Thyroid gland (tissue), 4 donors: ENCODE measurements around the gene NR3C2.

ENCODE experiments used
- POLR2A ChIP-seq, 2 donors: fragments of 450-650 bp; IDR thresholded peaks; one replicate each; pipeline ENCODE4 v1.6.1; 2017; ENCODE audit warnings: antibody characterized with exemption in 2 of 2, mild to moderate bottlenecking in 2 of 2, moderate library complexity in 1 of 2
- TF ChIP-seq, protein P1 (sequence below), 6 experiments: fragments of 200-600 bp in 3 of 6; fragments of 450-650 bp in 3 of 6; sonication (generic) in 3 of 6; IDR thresholded peaks; one replicate each; pipeline ENCODE4 v1.5.1; 2016 to 2019; ENCODE audit warnings: antibody characterized with exemption in 6 of 6, mild to moderate bottlenecking in 2 of 6, inconsistent platforms in 1 of 6, moderate library complexity in 1 of 6

GRCh38 chr4:148057516-148057915 lies 384.7 kb downstream of the NR3C2 start:
- TF ChIP-seq, protein P1, sequence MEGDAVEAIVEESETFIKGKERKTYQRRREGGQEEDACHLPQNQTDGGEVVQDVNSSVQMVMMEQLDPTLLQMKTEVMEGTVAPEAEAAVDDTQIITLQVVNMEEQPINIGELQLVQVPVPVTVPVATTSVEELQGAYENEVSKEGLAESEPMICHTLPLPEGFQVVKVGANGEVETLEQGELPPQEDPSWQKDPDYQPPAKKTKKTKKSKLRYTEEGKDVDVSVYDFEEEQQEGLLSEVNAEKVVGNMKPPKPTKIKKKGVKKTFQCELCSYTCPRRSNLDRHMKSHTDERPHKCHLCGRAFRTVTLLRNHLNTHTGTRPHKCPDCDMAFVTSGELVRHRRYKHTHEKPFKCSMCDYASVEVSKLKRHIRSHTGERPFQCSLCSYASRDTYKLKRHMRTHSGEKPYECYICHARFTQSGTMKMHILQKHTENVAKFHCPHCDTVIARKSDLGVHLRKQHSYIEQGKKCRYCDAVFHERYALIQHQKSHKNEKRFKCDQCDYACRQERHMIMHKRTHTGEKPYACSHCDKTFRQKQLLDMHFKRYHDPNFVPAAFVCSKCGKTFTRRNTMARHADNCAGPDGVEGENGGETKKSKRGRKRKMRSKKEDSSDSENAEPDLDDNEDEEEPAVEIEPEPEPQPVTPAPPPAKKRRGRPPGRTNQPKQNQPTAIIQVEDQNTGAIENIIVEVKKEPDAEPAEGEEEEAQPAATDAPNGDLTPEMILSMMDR (IDR thresholded peaks at IDR 0.05) = no peak
- no peak for TF ChIP-seq POLR2A (IDR thresholded peaks at IDR 0.05)
